Epithelial cell of prostate (primary cell): ENCODE data around the gene SYTL3.
"Not testable (repeated sequence)": the region's sequence is repeated elsewhere in the genome, so short reads cannot be mapped to it uniquely, and the experiment has no call there.

Experiments used
- DNase-seq: peaks from one replicate; pipeline ENCODE4 v3.0.0-alpha.2; 2011; ENCODE audit warnings: low read depth, low spot score
- H3K27ac ChIP-seq: fragments of 450-650 bp; 2 replicates; pipeline ENCODE4 v1.5.1; 2017; ENCODE audit warnings: mild to moderate bottlenecking

The SYTL3 gene

DNA sequence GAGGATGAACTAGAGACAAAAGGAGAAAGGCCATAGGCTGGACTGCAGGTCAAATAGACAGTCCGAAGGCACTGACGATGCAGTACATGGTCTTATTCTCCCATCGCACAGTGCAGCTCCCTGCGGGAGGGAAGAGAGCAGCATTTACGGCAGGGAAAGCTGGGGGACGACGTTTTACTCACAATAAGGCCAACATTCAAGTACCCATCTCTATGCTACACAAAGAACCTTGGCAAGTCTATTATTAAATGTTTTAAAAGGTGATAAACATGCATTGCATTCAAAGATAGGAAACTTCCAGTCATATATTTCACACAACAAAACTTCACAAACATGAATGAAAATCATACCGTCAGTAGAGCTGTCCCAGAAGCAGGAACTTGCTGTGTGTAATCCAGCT lies 13.1 kb upstream of the SYTL3 start:
- no peak overlapping the region for H3K27ac ChIP-seq
- no peak for DNase-seq

DNA sequence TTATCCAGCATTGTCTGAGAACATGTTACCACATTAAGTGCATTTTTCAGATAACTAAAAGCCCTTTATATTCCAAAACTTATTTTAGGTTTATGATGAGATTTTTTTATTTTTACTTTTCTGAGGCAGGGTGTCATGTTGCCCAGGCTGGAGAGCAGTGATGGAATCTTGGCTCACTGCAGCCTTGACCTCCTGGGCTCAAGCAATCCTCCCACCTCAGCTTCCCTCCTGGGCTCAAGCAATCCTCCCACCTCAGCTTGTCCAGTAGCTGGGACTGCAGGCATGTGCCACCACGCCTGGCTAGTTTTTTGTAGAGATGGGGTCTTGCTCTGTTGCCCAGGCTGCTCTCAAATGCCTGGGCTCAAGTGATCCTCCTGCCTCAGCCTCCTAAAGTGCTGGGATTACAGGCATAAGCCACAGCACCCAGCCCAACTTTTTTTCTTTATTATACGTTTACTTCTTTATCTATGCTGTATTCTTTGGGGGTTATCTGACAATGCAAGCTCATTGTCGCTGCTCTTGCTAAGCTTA lies 11.5 kb upstream of the SYTL3 start:
- no peak for DNase-seq
- no peak overlapping the region for H3K27ac ChIP-seq

DNA sequence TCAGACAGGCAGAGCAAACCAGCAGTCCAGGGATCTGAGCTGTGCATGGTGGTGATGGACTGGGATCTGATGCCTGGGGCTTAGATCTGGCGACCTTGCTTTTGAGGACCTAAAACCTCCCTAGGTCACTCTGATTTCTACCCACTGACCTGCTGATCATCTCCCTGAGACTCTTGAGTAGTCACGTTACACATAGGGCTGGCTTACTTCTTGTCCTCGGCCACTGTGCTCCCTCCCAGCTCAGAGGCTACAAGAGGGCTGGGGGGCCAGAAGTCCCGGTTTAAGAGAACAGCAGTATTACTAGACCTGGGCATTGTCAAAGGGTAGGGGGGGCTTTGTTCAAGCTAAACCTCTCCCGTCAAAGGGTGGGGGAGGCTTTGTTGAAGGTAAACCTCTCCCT lies 10.8 kb upstream of the SYTL3 start:
- no peak for DNase-seq

DNA sequence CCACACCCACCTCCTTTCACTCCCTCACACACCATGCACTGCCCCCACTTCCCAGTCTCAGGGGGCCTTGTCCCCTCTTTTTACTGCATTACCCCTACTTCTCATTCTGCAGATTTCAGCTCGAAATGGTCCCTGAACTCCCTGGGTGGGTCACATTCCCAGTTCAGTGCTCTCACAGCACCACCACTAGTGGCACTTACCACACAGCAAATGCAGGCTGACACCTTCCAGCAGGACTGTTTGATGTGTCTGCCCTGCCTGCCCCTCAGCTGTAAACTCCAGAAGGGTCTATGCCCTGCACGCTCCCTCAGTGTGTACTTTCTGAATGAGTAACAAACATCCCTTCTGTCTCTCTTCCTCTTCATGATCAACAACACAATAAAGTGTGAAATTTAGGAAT lies 9.3 kb upstream of the SYTL3 start:
- DNase-seq, result no peak
- H3K27ac ChIP-seq, result no peak overlapping the region

More for the DNA sequence above, 10.8 kb upstream of the SYTL3 start:
- no peak overlapping the region for H3K27ac ChIP-seq

DNA sequence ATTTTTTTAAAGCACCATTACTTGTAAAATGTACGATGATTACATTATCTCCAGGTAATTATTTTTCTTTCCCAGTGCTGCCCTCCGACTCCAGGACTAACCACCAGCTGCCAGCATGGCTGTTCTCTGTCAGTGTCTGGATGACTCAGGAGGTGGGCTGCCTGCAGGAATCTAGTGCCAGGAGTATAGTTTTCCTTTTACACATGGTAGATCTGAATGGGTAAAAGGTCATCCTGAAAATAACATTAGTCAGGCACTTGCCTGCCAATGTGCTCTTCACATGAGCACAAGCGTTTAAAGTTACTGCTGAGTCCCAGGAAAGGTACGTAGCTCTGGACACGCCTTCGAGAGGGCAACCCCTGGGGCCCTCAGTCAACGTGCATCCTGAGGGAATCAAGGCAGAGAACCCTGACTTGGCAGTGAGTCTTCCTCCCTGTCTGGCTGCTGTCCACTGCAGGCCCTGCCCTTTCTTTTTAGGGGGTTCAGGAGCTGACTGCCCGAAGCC lies 7.7 kb upstream of the SYTL3 start:
- DNase-seq, result no peak
- H3K27ac ChIP-seq, result peak overlapping the region; percentile 93

DNA sequence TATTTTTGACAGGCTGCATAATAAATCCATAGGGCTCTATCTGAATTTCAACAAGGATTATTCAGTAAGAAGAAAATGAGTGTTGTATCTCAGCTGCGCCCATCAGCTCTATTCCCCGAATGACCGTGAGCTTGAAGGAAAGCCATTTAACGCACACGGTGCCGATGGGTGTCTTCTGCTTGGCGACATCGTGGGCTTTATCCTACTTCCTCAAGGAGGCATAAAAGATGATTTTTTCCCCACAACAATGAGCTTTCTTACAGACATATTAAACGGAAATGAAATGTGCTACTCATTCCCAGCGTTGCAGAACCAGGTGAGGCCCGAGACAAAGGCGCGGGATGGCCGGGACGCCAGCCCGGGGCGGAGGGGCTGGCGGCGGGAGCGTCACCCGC lies 6.0 kb upstream of the SYTL3 start:
- DNase-seq, result no peak

DNA sequence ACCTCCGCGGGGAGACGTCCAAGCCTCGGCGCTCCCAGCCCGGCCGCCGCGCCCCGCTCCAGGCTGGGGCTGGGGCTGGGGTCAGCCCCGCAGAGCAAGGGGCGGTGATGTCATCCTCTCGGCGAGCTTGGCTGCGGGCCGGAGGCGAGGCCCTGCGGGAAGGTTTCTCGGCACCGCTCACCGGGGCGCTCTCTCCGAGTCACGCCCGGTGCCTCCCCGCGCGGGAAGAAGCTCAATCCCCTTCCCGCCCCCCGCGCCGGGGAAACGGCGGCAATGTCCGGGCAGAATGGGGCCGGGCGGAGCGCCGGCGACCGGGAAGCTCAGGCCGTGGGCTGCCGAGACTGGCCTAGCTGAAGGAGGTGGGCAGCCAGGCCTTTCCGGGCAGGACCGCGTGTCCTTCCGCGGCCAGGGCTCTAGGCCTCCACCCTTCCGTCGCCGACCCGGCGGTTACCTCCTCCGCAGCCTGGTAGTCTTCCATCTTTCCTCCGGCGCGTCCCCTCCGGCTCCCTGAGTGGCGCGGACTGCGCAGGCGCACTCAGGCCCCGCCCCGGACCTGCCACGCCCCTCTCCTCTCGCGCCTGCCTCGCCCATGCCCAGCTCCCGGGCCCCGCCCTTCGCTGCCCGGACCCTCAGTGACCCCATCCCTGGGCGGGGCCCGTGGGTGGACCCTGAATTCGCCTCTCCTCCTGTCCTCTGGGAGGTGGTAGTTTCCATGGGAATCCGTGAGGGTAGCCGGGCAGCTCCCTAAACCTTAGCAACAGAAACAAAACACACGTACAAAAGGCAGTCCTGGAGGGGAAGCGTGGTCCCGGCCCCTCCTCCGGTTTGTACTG lies 5.4 kb upstream of the SYTL3 start, which contains the start of gene DYNLT1:
Gene DYNLT1 (minus strand): TSS at position 513 of the 833 bp plus-strand sequence. CDS start 35 bp downstream, at position 478.
- DNase-seq, result no peak
- H3K27ac ChIP-seq, result peak within 1 kb of the TSS; percentile 93

More for the DNA sequence above, 6.0 kb upstream of the SYTL3 start:
- peak overlapping the region; percentile 93 for H3K27ac ChIP-seq

DNA sequence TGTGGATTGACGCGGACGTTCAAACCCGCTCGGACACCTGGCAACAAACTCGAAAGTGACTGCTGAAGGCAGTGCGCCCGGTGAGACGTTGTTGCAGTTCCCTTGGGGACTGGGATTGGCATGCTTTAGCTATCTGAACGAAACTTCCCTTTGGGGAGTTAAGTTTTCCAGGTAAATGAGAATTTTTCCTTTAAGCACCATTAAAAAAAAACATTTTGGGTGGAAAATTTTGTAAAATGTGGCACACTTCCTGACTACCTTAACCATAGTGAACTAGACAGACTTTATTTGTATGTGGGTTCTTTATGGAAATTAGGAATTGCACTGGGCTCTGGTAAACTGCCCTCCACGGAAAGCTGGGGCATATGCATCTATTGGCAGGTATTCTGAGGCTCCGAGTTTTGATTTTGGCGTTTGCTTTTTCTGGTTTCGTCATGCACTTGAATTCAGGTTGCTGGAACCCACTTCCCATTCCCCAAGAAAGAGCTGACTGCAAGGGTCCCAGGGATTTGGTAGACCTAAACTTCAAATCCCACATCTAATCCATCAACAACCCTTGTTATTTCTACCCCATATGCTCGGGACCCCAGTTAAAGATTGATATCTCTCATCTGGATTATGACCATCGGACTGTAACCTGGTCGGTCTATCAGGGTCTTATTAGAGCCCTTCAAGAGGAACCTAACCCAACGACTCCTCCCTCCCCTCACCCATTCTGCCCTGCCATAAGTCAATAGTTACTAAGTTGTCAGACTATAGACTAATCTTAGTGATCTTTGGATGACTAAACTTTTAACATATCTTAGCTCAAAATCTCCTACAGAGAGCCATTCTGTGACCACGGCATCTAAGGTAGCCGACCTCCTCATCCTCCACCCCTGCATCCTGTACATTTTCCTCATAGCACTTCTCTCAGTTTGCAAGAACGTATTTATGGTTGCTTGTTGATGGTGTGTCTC lies 4.5 kb upstream of the SYTL3 start:
- no peak for DNase-seq
- H3K27ac ChIP-seq, result peak overlapping the region; percentile 93

DNA sequence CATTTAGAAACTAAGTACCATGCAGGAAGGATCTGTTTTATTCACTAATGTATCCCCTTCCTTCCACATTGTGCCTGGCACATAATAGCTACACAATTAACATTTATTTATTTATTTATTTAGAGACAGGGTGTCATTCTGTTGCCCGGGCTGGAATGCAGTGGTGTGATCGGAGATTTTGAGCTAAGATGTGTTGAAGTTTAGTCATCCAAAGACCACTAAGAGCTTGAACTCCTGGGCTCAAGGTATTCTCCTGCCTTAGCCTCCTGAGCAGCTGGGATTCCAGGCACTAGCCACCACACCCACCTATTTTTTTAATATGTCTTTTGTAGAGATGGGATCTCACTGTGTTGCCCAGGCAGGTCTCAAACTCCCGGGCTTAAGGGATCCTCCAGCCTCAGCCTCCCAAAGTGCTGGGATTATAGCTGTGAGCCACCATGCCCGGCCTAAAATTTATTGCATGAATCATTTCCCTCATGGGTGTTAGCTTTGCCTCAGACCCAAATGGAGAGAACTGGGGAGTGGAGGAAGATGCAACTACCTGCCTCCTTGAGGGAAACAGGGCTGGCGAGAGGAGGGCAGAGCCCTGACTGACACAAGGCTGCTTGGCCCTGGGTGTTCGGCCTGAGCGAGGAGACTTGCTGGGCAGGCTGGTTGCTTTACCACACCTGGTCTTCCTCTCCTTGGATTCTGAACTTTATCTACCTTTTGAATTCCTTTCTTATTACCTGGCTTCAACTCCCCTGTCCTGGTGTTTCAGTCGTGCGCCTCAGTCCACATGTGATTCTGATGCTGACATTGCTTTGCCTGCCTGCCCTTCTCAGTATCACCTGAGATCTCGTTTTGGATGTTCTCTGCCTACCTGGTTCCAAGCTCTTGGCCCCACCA lies 3.6 kb upstream of the SYTL3 start:
- peak; percentile 80 for DNase-seq
- H3K27ac ChIP-seq, result peak overlapping the region; percentile 93

DNA sequence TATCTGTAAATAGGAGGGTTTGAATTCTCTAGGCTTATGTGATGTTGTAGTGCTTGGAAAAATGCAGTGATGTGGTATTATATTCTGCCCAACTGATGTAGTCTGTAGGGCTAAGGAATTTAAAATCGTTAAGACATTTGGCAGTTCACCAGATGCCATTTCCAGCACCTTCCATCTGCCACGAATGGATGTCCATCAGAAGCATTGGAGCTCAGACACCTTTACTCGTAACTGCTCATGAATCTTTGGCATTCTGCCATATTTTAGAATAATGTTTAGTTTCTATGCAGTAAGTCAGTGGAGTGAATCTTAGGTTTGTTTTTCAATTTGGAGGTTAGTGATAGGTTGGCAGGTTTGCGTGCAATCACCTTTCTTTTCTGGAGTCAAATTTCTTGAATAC lies 2.4 kb upstream of the SYTL3 start:
- peak overlapping the region; percentile 93 for H3K27ac ChIP-seq
- DNase-seq, result no peak

DNA sequence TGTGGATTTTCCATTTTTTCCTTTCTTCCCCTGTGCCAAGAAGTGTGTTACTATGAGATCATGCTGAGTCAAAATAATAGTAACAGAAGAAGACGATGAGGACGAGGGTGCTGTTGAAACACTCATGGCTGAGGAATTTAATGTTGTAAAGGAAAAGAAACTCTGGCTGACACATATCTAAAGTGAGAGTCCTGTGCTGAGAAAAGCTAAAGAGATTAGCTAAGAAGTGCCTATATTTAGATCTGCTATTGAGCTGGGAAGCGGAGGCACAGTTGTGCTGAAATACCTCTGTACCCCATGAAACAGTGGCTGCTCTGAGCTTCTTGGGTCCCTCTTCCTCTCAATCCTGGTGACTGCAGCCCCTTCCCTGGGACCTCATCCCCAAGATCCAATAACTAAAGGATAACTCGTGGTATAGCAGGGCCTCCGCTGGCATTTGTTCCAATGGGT lies 1.1 kb upstream of the SYTL3 start:
- no peak for DNase-seq
- H3K27ac ChIP-seq, result peak overlapping the region; percentile 93

DNA sequence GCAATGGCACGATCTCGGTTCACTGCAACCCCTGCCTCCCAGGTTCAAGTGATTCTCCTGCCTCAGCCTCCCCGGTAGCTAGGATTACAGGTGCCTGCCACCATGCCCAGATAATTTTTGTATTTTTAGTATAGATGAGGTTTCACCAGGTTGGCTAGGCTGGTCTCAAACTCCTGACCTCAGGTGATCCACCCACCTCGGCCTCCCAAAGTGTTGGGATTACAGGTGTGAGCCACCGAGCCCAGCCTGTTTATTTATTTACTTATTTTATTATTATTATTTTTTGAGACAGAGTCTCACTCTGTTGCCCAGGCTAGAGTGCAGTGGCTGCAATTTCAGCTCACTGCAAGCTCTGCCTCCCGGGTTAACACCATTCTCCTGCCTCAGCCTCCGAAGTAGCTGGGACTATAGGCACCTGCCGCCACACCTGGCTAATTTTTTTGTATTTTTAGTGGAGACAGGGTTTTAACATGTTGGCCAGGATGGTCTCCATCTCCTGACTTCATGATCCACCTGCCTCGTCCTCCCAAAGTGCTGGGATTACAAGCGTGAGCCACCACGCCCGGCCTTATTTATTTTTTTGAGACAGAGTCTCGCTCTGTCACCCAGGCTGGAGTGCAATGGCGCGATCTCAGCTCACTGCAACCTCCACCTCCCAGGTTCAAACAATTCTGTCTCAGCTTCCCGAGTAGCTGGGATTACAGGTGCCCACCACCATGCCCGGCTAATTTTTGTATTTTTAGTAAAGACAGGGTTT lies 2.3 kb downstream of the SYTL3 start:
- H3K27ac ChIP-seq, DNase-seq: not testable (repeated sequence)

DNA sequence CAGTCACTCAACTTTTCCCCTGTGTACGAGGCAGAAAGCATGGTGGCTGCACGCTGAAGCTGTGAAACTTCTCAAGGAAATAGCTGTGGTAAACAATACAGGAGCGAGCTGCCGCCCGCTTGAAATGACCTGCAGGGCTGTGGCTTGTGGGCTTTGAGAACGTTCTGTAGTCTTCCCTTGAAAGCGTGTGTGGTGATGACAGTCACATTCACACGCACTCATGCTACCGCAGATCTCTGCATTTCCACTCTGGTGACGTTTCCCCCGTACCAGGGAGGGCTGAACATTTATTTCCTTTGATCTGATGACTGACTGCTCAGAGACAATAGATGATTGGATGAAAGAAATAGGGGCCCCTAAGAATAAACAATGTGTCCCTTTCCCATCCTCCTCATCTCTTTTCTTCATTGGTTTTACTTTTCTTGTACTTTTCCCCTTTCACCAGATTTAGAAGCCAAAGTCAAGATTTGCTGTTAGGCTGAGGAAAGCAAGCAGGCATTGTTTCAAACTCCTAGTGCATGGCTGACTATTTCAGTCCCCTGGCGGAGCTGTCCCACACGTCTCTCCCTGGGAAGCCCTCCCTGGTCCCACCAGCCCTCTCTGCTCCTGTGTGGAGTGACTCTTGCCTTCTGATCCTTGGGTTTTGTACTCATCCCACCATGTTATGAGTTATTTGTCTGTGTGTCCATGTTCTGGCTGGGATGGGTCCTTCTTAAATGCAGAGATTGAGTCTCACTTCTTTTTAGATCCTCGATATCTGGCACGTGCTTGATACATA lies 3.9 kb downstream of the SYTL3 start:
- DNase-seq, result no peak
- no peak overlapping the region for H3K27ac ChIP-seq

DNA sequence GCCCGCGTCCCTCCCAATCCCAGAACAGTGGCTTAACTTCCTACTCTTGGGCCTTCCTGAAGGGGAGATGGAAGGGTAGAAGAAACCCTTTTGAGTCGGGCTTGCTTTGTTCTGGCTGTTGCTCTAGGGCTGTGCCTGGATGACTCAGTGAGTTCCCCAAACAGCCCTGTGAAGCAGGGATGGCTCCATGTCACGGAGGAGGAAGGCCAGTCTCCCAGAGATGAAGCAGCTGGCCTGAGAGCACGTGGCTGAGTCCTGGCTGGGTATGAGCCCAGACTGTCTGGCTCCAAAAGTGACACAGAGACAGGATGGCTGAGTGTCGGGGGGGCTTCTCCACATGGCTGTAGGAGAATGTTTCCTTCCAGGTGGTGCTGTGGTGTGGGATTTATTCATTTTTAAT lies 4.6 kb downstream of the SYTL3 start:
- H3K27ac ChIP-seq, result no peak overlapping the region
- no peak for DNase-seq

DNA sequence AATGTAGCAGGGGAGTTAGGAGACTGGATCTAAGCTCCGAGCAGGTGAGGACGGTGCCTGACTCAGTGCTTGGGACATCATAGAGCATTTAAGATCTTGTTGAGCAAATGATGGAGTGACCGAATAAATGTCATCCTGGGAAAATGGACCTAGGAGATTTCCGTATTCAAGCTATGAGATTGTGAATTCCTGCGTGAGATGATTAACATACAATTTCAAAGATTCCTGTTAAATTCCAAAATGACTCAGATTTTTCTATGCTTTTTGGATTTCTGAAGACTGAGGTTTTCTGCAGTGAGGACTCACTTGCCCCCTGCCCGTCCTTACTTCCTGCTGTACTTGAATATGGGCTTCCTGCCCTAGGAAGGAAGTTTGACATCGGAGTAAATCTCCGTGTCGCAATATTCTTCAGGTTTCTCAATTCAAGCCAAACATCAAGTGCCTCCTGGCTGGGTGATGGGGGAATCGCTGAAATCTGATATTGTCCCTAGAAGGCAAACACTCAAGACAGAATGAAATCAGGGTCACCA lies 5.2 kb downstream of the SYTL3 start:
- no peak for DNase-seq
- no peak overlapping the region for H3K27ac ChIP-seq

DNA sequence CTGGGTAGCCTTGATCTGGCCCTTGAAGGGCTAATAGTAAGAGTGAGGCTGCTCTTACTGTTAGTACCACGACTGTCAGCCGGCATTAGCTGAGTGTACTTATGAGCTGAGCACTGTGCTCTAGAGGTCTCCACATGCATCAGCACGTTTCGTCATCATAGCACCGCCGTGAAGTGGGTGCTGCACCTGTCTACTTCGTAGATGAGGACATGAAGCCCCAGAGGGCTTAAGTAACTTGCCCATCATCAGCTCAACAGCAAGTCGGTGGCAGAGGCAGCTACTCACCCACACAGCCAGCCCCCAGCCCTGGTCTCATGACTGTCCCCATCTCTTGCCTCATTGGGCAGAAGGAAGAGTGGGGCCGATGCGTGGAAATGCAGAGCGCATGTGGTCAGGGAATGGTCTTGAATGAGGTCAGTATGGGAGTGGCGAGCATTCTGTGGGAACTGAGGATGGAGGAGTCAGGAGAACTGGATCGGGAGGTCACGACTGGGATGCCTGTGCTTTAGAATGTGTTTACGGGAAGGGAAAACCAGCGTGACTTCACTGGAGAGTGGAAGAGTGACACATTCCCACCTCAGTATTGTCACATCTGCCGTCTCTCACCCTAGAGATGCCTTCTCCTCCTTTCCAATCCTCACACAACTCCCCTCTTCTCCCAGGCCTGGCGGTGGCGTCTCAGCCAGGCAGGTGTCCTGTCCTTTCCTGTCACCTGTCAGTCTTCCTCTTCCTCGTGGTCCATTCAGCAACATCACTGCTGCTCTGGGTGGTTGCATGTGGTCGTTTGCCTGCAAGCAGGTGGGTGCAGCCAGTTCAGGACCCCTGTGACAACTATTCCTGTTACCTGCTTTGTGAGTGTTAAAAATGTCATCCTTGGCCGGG lies 6.0 kb downstream of the SYTL3 start:
- no peak for DNase-seq

DNA sequence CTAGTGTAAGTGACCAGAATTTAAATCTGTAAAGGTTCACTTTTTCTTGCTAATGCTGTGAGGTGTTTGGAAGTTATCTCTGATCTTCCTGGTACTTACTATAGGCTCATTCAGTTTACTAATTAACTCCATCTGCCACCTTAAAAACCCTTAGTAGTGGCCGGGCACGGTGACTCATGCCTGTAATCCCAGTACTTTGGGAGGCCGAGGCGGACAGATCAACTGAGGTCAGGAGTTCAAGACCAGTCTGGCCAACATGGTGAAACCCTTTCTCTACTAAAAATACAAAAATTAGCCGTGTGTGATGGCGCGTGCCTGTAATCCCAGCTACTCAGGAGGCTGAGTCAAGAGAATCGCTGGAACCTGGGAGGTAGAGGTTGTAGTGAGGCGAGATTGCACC lies 7.1 kb downstream of the SYTL3 start:
- H3K27ac ChIP-seq, DNase-seq: not testable (repeated sequence)

More for the DNA sequence above, 6.0 kb downstream of the SYTL3 start:
- no peak overlapping the region for H3K27ac ChIP-seq
